NCI-H2171 treated with DMSO at 0.1 percent for 48 hours (cell line): Measurements from ENCODE around the gene CNPY4.

Source experiments
- DNase-seq: peaks from one replicate; lab custom pipeline; 2025; lab: John Stamatoyannopoulos, UW

Gene CNPY4

DNA sequence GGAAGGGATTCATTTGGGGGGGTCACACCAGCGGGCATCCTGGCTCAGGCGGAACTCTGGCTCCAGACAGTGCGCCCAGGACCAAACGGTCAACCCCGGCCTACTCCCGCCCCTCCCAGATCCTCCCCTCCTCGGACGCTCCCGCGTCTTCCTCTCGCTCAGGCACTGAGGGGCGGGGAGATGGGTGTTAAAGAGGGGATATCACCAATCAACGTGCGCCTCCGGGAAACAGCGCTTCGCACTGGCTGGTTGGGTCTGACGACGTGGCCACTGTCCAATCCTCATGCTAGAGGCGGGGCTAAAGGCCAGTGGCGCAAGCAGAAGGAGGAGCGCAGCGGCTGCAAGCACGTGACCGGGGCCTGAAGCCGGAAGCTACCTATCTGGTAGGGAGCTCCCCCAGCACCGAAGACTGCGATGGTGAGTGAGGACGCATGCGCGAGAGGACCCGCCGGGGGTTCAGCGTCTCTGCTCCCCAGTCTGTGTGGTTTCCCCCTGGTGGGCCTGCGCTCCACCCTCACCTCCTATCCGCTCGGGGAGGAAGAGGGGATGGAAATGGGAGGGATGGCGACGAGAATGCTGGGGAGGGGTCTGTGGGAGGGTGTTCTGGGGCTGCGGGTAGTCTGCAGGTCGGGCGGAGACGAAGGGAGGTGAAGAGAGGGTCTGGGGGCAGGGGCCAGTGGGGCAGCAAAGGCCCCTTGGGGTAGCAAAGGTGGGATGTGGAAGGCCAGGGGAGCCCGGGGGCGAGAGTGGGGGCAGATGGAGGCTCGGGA lies 29.3 kb downstream of the CNPY4 start, which contains the start of gene LAMTOR4:
Gene LAMTOR4, plus strand, starts transcription at position 360 of the 770 bp plus-strand sequence. Its CDS starts 55 bp downstream, at position 415.
- peak; percentile 98 for DNase-seq

DNA sequence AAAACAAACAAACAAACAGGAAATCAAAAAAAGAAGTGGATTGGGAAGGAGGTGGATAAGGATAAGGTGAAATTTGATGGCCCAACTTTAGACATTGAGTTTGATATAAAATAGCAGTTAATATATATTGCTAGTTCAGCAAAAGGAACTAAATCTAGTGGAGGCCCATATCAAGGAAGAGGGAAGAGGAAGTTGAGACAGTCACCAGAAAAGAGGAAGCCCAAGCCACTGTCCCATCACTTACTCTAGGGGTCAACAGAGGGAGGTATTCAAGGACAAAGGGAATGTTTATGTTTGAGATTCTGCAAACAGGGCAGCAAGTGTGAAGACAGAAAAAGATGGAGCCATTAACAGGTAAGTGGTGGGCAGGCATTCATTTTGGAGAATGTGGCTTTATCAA lies 33.0 kb downstream of the CNPY4 start:
- no peak for DNase-seq

- no peak for DNase-seq
These were observed 33.7 kb downstream of the CNPY4 start for GRCh38 chr7:100152937-100153666.

- no peak for DNase-seq
These were observed 34.5 kb downstream of the CNPY4 start for GRCh38 chr7:100153708-100154535.

DNA sequence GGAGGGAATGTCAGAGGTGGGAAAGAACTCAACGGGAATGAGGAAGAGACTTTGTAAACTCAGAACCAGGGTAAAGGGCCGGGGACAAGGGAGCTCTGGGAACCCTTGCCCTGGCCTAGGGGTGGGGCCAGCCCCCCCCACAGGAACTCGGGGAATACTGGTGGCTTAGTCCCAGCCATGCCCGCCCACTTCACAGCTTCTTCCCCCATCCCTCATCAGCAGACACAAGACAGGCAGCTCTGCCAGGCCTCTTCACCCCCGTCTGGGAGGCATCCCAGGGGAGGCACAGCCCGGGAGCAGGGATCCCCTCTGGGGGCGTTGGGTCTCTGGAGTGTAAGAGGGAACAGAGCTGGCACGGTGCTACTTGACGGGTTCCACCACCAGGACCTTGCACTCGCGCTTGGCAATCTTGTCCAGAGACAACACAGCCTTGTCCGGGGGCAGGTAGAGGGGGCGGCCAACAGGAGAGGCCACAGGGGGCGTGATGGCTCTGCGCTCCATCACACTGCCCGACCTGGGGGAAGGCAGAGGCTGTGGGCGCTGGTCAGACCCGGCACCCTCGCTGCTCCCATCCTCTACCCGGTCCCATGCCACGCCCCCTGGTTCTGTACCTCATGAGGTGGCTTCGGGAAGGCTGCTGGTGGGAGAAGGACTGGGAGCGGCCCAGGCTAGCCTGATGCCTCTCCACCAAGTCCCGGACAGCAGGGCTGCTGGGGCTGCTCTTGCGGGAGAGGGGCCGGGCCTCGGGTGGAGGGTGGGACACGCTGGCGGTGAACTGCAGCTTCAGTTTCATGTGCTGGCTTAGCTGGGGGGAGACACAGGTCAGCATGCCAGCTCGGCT lies 35.4 kb downstream of the CNPY4 start:
- DNase-seq: no peak

DNA sequence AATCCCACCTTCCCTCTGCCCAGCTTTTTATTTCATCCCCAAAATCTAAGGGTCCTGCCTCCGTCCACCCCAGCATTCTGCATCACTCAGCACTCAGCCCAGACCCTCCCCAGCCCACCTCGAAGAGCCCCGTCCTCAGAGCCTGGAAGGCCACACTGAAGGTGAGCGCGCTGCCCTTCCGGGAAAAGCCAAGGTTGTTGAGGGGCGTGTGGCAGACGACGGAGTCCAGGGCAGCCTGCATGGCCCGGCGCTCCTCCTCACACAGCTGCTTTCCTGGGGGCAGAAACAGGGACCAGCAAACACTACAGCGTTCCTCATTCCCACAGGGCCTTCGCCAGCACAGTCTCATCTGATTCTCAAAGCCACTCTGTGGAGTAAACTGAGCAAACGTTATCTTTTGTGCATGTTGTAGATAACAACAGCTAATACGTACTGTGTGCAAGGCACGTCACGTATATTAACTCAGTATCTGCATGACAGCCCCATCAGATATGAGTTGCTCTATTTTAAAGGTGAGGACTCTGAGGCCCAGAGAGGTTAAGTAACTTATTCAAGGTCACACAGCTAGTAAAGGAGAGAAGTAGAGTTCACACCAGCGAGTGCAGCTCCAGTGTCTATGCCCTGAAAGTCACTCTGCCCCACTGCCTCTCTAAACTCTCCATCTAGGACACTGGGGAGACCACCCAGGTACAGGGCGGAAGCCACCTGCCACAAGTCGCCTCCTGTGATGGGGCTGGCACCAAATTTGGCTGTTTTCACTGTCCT lies 36.3 kb downstream of the CNPY4 start:
- DNase-seq: no peak

GRCh38 chr7:100156331-100157068 lies 37.1 kb downstream of the CNPY4 start:
- DNase-seq: no peak

GRCh38 chr7:100157069-100157333 lies 37.6 kb downstream of the CNPY4 start:
- no peak for DNase-seq

GRCh38 chr7:100157334-100158228 lies 38.1 kb downstream of the CNPY4 start:
- DNase-seq: no peak

- peak; percentile 82 for DNase-seq
These were observed 39.0 kb downstream of the CNPY4 start, which contains the start of gene TRAPPC14 for GRCh38 chr7:100158229-100159098. Gene TRAPPC14 (minus strand): TSS chr7:100158723. CDS start chr7:100158499, 224 bp downstream.

DNA sequence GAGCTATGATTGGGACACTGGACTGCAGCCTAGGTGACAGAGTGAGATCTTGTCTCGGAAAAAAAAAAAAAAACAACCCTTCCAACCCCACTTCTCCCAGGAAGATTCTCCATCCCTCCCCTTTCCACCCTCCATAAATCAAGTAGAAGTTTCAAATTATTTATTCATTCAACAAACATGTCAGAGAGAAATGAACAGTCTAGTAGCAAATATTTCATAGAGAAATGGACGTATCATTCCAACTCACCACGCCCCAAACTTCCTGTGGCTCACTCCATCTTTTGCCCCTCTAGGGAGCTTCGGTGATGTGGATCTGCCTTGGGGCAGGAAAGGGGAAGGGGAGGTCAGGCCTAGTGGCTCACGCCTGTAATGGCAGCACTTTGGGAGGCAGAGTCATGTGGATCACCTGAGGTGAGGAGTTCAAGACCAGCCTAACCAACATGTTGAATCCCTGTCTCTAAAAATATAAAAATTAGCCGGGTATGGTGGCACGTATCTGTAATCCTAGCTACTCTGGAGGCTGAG lies 39.7 kb downstream of the CNPY4 start:
- no peak for DNase-seq

DNA sequence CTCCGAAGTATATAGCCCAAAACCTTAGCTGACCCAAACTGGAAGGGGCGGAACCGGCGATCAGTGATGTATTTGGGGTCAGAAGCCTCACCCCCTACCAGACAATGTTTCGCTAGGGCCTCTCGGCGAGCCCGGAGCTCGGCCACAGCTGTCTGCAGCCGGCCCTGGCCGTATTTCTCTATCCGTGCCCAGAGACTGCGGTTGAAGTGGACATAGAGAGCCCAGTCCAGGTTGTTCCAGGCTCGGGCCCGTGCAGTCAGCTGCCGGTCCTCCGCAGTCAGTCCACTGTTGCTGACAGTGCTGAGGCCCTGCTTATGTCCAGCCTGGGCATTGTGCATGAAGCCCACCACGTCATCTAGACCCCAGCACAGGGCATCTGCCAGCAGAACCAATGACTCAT lies 40.6 kb downstream of the CNPY4 start:
- DNase-seq: no peak

DNA sequence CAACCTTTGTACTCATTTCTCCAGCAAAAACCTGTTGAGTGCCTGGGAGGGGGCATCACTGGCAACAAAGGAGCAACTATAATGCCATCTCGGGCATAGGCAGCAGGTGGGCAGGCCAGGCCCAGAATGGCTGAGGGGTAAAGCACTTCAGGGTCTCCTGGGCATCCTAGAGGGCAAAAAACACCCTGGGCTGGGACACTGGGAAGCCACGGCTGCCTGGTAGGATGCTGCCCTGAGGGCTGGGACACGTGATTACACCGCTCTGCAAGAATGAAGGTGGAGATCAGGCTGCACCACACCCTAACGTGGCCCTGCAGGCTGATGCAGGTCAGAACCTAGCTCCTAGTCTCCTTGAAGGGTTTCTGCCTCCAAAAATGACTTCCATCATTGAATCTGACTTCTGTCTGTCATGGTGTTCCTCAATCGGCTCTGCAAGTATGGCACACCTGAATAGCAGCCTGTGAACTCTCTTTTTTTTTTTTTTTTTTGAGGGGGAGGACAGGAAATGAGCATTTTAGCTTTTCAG lies 43.6 kb downstream of the CNPY4 start:
- DNase-seq: no peak

GRCh38 chr7:100163871-100164270 lies 44.4 kb downstream of the CNPY4 start:
- DNase-seq: no peak

DNA sequence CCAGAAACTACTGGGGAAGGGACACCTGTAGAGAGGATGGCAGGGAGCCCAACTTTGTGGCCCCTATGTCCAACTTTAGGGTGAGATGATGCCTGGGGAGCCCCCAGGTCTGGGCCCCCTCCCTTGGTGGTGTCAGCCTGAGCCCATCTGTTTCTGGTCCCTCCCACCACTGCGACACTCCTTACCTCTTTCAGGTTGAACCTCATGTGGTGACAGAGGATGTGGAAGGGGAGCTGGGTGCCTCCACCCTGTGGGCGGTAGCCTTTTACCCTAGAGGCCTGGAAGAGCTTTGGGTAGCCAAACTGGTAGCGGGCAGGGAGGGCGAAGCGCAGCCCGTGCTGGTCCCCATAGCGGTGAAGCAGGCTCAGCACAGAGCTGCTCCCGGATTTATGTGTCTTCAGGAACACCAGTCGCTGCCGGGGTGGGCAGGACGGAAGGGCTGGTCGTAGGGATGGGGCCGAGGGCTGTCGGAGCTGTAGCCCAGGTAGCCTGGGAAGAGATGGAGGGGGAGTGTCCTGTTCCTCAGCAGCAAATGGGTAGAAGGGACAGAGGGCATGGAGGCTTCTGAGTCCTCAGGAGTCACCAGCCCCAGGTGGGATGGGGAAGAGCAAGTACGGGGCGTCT lies 47.0 kb downstream of the CNPY4 start:
- no peak for DNase-seq

- DNase-seq: no peak
These were observed 47.8 kb downstream of the CNPY4 start for GRCh38 chr7:100166970-100167911.
